Measurements from ENCODE around the gene KRT81. TPM values are rescaled to one million over a fixed set of nuclear protein-coding genes. Genes with fewer than 3 reads are reported as not detected.
"Not testable (repeated sequence)": the region's sequence is repeated elsewhere in the genome, so short reads cannot be mapped to it uniquely, and the experiment has no call there.

The KRT81 gene
- total and polyA plus RNA-seq, 2 donors (not counting 1 experiment from before 2014, with no cell fraction given): not detected

GRCh38 chr12:52305921-52306705, 14.8 kb upstream of the KRT81 start:
- no peak overlapping the region for H3K4me3 Mint-ChIP-seq
- POLR2A ChIA-PET: no interaction called here

GRCh38 chr12:52304941-52305411, 13.6 kb upstream of the KRT81 start:
- ATAC-seq (ENCODE audit: low read depth); H3K27ac ChIP-seq (ENCODE audit: low read length in 2 of 2); POLR2A ChIA-PET; H3K4me3 ChIP-seq (ENCODE audit: control extremely low read depth in 1 of 5, extremely low read depth in 1 of 5, insufficient read depth in 1 of 5, low read depth in 2 of 5, low read length in 4 of 5); H3K27ac Mint-ChIP-seq; CTCF ChIA-PET; H3K9me3 ChIP-seq (ENCODE audit: control extremely low read depth in 1 of 3, control insufficient read depth in 2 of 3, insufficient read depth in 1 of 3, low read length in 2 of 3); H3K4me1 ChIP-seq (ENCODE audit: control insufficient read depth in 2 of 2, insufficient read depth in 2 of 2, low read length in 2 of 2); H3K4me3 Mint-ChIP-seq; intact Hi-C loops (cut with micrococcal nuclease); H2AFZ ChIP-seq (ENCODE audit: insufficient read depth, low read depth, low read length, poor library complexity, severe bottlenecking); H3K36me3 ChIP-seq (replicated peaks in 1 of 2; ENCODE audit: control extremely low read depth in 1 of 2, control insufficient read depth in 1 of 2, extremely low read depth in 1 of 2, insufficient read depth in 2 of 2, low read length in 1 of 2); H3K79me2 ChIP-seq (ENCODE audit: control insufficient read depth, insufficient read depth, low read length); H3K9me3 Mint-ChIP-seq (ENCODE audit: insufficient read depth); H3K4me1 Mint-ChIP-seq; H4K20me1 ChIP-seq (ENCODE audit: control insufficient read depth, insufficient read depth, low read length, poor library complexity, severe bottlenecking); H3K4me2 ChIP-seq (replicated peaks; ENCODE audit: low read depth, low read length, poor library complexity, severe bottlenecking); DNase-seq; H3K9ac ChIP-seq (ENCODE audit: low read length): not testable (repeated sequence)
- H3K27me3 ChIP-seq (replicated peaks in 1 of 4; ENCODE audit: control extremely low read depth in 1 of 4, control insufficient read depth in 3 of 4, insufficient read depth in 4 of 4, low read length in 3 of 4): peaks cover 0 to 19% (median 7%) of the 10 kb centered on the region in 4 experiments
- WGBS (ENCODE audit: insufficient coverage): 27% methylated on average over 3 of the region's 15 CpGs
- peaks cover 34% of the 10 kb centered on the region for H3K27me3 Mint-ChIP-seq

More at GRCh38 chr12:52305921-52306705, 14.8 kb upstream of the KRT81 start:
- ATAC-seq (ENCODE audit: low read depth): no peak
- Histone ChIP-seq H3K4me3 (ENCODE audit: control extremely low read depth in 1 of 5, extremely low read depth in 1 of 5, insufficient read depth in 1 of 5, low read depth in 2 of 5, low read length in 4 of 5) (no peak overlapping the region), H4K20me1 (ENCODE audit: control insufficient read depth, insufficient read depth, low read length, poor library complexity, severe bottlenecking) (no peaks in the 10 kb centered on the region), H3K9ac (ENCODE audit: low read length) (no peak overlapping the region), H3K9me3 (ENCODE audit: control extremely low read depth in 1 of 3, control insufficient read depth in 2 of 3, insufficient read depth in 1 of 3, low read length in 2 of 3) (no peaks in the 10 kb centered on the region), H3K27ac (ENCODE audit: low read length in 2 of 2) (no peak overlapping the region), H3K79me2 (ENCODE audit: control insufficient read depth, insufficient read depth, low read length) (no peaks in the 10 kb centered on the region), H3K4me1 (ENCODE audit: control insufficient read depth in 2 of 2, insufficient read depth in 2 of 2, low read length in 2 of 2) (no peaks in the 10 kb centered on the region), H2AFZ (ENCODE audit: insufficient read depth, low read depth, low read length, poor library complexity, severe bottlenecking) (no peak overlapping the region), H3K4me2 (replicated peaks; ENCODE audit: low read depth, low read length, poor library complexity, severe bottlenecking) (no peak overlapping the region), H3K27me3 (replicated peaks in 1 of 4; ENCODE audit: control extremely low read depth in 1 of 4, control insufficient read depth in 3 of 4, insufficient read depth in 4 of 4, low read length in 3 of 4) (peaks cover 0 to 27% (median 11%) of the 10 kb centered on the region in 4 experiments), H3K36me3 (replicated peaks in 1 of 2; ENCODE audit: control extremely low read depth in 1 of 2, control insufficient read depth in 1 of 2, extremely low read depth in 1 of 2, insufficient read depth in 2 of 2, low read length in 1 of 2) (no peaks in the 10 kb centered on the region)
- Mint-ChIP-seq H3K27me3 (peaks cover 35% of the 10 kb centered on the region), H3K9me3 (ENCODE audit: insufficient read depth) (no peaks in the 10 kb centered on the region), H3K4me1 (peaks cover 3% of the 10 kb centered on the region), H3K27ac (no peak overlapping the region)
- 86% methylated on average over 5 of the region's 11 CpGs for WGBS (ENCODE audit: insufficient coverage)
- intact Hi-C loops (cut with micrococcal nuclease): no loop called here
- no peak for TF ChIP-seq EZH2 (IDR thresholded peaks at IDR 0.05; ENCODE audit: borderline replicate concordance, insufficient read depth, low read depth, low read length, poor library complexity, severe bottlenecking)
- TF ChIP-seq, protein P1, sequence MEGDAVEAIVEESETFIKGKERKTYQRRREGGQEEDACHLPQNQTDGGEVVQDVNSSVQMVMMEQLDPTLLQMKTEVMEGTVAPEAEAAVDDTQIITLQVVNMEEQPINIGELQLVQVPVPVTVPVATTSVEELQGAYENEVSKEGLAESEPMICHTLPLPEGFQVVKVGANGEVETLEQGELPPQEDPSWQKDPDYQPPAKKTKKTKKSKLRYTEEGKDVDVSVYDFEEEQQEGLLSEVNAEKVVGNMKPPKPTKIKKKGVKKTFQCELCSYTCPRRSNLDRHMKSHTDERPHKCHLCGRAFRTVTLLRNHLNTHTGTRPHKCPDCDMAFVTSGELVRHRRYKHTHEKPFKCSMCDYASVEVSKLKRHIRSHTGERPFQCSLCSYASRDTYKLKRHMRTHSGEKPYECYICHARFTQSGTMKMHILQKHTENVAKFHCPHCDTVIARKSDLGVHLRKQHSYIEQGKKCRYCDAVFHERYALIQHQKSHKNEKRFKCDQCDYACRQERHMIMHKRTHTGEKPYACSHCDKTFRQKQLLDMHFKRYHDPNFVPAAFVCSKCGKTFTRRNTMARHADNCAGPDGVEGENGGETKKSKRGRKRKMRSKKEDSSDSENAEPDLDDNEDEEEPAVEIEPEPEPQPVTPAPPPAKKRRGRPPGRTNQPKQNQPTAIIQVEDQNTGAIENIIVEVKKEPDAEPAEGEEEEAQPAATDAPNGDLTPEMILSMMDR (IDR thresholded peaks at IDR 0.05): no peak
- CTCF ChIA-PET: interaction anchor here (0.8 kb wide), 1 partner anchor 19 kb away, joined by 3 read pairs; no protein-coding TSS in a partner anchor
- DNase-seq: no peak

DNA sequence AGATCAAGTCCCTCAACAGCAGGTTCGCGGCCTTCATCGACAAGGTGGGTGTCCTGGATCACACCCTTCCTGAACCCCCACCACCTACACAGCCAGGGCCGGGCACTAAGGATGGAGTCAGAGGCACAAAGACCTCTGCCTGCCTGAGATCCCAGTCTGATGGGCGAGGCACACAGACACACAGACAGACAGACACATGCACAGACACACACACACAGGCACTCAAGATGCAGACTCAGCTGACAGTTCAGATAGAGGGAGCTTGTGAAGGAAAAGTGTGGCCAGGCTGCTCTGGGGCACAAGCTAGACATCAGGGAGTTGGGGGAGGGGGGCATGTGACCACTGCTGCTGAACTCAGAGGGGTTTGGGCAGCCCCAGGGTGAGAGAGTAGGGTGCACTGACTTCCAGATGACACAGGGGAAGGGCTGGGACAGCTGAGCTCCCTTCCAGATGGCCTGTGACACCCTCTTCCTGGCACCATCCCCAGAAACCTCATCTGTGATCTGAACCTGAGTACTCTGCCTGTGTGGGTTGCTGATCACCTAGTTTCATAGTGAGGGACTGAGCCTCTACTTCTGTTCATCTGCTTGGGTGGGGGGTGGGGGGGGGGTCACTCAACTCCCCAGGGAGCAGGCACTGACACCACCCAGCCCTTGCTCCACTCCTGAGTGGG, 11.0 kb upstream of the KRT81 start:
- CTCF ChIA-PET; H3K4me3 ChIP-seq (ENCODE audit: control extremely low read depth in 1 of 5, extremely low read depth in 1 of 5, insufficient read depth in 1 of 5, low read depth in 2 of 5, low read length in 4 of 5); H3K79me2 ChIP-seq (ENCODE audit: control insufficient read depth, insufficient read depth, low read length); intact Hi-C loops (cut with micrococcal nuclease); DNase-seq; H3K4me1 ChIP-seq (ENCODE audit: control insufficient read depth in 2 of 2, insufficient read depth in 2 of 2, low read length in 2 of 2); H3K4me1 Mint-ChIP-seq; H3K27ac ChIP-seq (ENCODE audit: low read length in 2 of 2); H3K27ac Mint-ChIP-seq; ATAC-seq (ENCODE audit: low read depth); H3K27me3 ChIP-seq (replicated peaks in 1 of 4; ENCODE audit: control extremely low read depth in 1 of 4, control insufficient read depth in 3 of 4, insufficient read depth in 4 of 4, low read length in 3 of 4); POLR2A ChIA-PET; H3K9me3 ChIP-seq (ENCODE audit: control extremely low read depth in 1 of 3, control insufficient read depth in 2 of 3, insufficient read depth in 1 of 3, low read length in 2 of 3); H3K4me2 ChIP-seq (replicated peaks; ENCODE audit: low read depth, low read length, poor library complexity, severe bottlenecking); H3K36me3 ChIP-seq (replicated peaks in 1 of 2; ENCODE audit: control extremely low read depth in 1 of 2, control insufficient read depth in 1 of 2, extremely low read depth in 1 of 2, insufficient read depth in 2 of 2, low read length in 1 of 2); H2AFZ ChIP-seq (ENCODE audit: insufficient read depth, low read depth, low read length, poor library complexity, severe bottlenecking); H3K9ac ChIP-seq (ENCODE audit: low read length); H3K9me3 Mint-ChIP-seq (ENCODE audit: insufficient read depth); H3K4me3 Mint-ChIP-seq; H4K20me1 ChIP-seq (ENCODE audit: control insufficient read depth, insufficient read depth, low read length, poor library complexity, severe bottlenecking): not testable (repeated sequence)
- no CpG with 5 or more reads among the region's 5 CpGs for WGBS (ENCODE audit: insufficient coverage)
- peaks cover 27% of the 10 kb centered on the region for H3K27me3 Mint-ChIP-seq
